PC-9 (cell line): ENCODE measurements around the gene TRIM28. TPM values are rescaled to one million over a fixed set of nuclear protein-coding genes. Genes with fewer than 3 reads are reported as not detected.

Source experiments
- Bru-seq: library from RNA; stranded (reverse); fragments of 400-500 nt; gene quantifications from one replicate; lab custom pipeline; 2021; lab: Mats Ljungman, UMichigan
- BruChase-seq, 2 experiments: library from RNA; stranded (reverse); fragments of 400-500 nt; gene quantifications; one replicate each; lab custom pipeline; 2021; lab: Mats Ljungman, UMichigan
- BruUV-seq: library from RNA; stranded (reverse); fragments of 400-500 nt; replicated peaks from 2 replicates; lab custom pipeline; 2021; lab: Mats Ljungman, UMichigan
- CTCF ChIA-PET: fragments of 300-600 bp; sonication (Branson Sonifier 250); formaldehyde crosslinking; loops from one replicate; lab custom pipeline; 2022; ENCODE audit warnings: antibody characterized with exemption; lab: Charles Lee
- POLR2A ChIA-PET: fragments of 300-600 bp; sonication (Branson Sonifier 250); formaldehyde crosslinking; loops from one replicate; lab custom pipeline; 2022; ENCODE audit warnings: antibody characterized with exemption; ENCODE audit not compliant: unreplicated experiment; lab: Charles Lee
- DNase-seq, 2 experiments: peaks; one replicate each; pipeline versions ENCODE4 v3.0.0 to v3.0.0-alpha.2; 2015 to 2022; ENCODE audit warnings: mixed read lengths in 1 of 2
- H2AFZ ChIP-seq: fragments of 200-600 bp; sonication (generic); 2 replicates; pipeline ENCODE4 v1.8.1; 2017; ENCODE audit warnings: antibody characterized with exemption
- H3F3A ChIP-seq: fragments of 200-600 bp; sonication (generic); 2 replicates; pipeline ENCODE4 v1.8.1; 2017; ENCODE audit warnings: antibody characterized with exemption, mild to moderate bottlenecking, low read depth; ENCODE audit not compliant: insufficient read depth
- H3K27ac ChIP-seq: fragments of 200-600 bp; sonication (generic); 2 replicates; pipeline ENCODE4 v1.6.1; 2016; ENCODE audit warnings: mixed run types
- H3K27me3 ChIP-seq: fragments of 200-600 bp; sonication (generic); 2 replicates; pipeline ENCODE4 v1.6.1; 2016; ENCODE audit warnings: low read depth, mixed run types; ENCODE audit not compliant: insufficient read depth
- H3K36me3 ChIP-seq: fragments of 200-600 bp; sonication (generic); 2 replicates; pipeline ENCODE4 v1.6.1; 2016; ENCODE audit warnings: low read depth, mixed run types
- H3K4me1 ChIP-seq: fragments of 200-600 bp; sonication (generic); replicated peaks from 2 replicates; pipeline ENCODE4 v1.6.1; 2016; ENCODE audit warnings: mixed run types; ENCODE audit not compliant: insufficient read depth
- H3K4me2 ChIP-seq: fragments of 200-600 bp; sonication (generic); 2 replicates; pipeline ENCODE4 v1.6.1; 2017; ENCODE audit warnings: mixed run types
- H3K4me3 ChIP-seq: fragments of 200-600 bp; sonication (generic); 2 replicates; pipeline ENCODE4 v1.6.1; 2016; ENCODE audit warnings: mixed run types
- H3K79me2 ChIP-seq: fragments of 200-600 bp; sonication (generic); 2 replicates; pipeline ENCODE4 v1.6.1; 2017; ENCODE audit warnings: low read depth, mixed run types
- H3K9me2 ChIP-seq: fragments of 200-600 bp; sonication (generic); 2 replicates; pipeline ENCODE4 v1.8.1; 2017; ENCODE audit warnings: mild to moderate bottlenecking; ENCODE audit not compliant: insufficient read depth
- H3K9me3 ChIP-seq: fragments of 200-600 bp; sonication (generic); 2 replicates; pipeline ENCODE4 v1.8.1; 2016; ENCODE audit warnings: low read depth; ENCODE audit not compliant: insufficient read depth
- H4K20me1 ChIP-seq: fragments of 200-600 bp; sonication (generic); 2 replicates; pipeline ENCODE4 v1.8.1; 2017; ENCODE audit not compliant: insufficient read depth
- EZH2 ChIP-seq: fragments of 200-600 bp; sonication (generic); IDR thresholded peaks from 2 replicates; pipeline ENCODE4 v1.8.0; 2017; ENCODE audit warnings: antibody characterized with exemption, low read depth
- intact Hi-C: fragments of 100-400 bp; cut with micrococcal nuclease; formaldehyde crosslinking; loops from one replicate; pipeline ENCODE4 v1.10.0; 2022; ENCODE audit not compliant: unreplicated experiment
- long read RNA-seq: library from polyadenylated mRNA; stranded (forward); transcript quantifications from one replicate; pipeline ENCODE4 v2.0.0, GENCODE V29; 2022
- total RNA-seq: library from RNA; stranded (reverse); gene quantifications from 2 replicates; pipeline ENCODE4 v1.2.3, GENCODE V29; 2021
- TF ChIP-seq, protein P1 (sequence below): fragments of 200-600 bp; sonication (generic); conservative IDR thresholded peaks from 2 replicates; pipeline ENCODE4 v1.6.1; 2017; ENCODE audit warnings: mixed run types, antibody characterized with exemption, mild to moderate bottlenecking, moderate library complexity

TRIM28 gene
- 311 and 322 TPM in 2 replicates for total RNA-seq
- Bru-seq, nascent RNA, result percentile 89 among the genes with signal in this experiment
- BruChase-seq, experiment 1, labeled RNA remaining after a 2-hour chase, result percentile 94 among the genes with signal in this experiment
- percentile 99 among the genes with signal in this experiment for BruChase-seq, experiment 2, labeled RNA remaining after a 6-hour chase
- long read RNA-seq, transcript TRIM28-201 (17 exons, 2,960 nt), result major isoform, 146 of 220 reads
- long read RNA-seq, partial matches to known transcripts, result 46 of 220 reads
- long read RNA-seq, other reads (novel, unspliced or antisense), result 22 of 220 reads

DNA sequence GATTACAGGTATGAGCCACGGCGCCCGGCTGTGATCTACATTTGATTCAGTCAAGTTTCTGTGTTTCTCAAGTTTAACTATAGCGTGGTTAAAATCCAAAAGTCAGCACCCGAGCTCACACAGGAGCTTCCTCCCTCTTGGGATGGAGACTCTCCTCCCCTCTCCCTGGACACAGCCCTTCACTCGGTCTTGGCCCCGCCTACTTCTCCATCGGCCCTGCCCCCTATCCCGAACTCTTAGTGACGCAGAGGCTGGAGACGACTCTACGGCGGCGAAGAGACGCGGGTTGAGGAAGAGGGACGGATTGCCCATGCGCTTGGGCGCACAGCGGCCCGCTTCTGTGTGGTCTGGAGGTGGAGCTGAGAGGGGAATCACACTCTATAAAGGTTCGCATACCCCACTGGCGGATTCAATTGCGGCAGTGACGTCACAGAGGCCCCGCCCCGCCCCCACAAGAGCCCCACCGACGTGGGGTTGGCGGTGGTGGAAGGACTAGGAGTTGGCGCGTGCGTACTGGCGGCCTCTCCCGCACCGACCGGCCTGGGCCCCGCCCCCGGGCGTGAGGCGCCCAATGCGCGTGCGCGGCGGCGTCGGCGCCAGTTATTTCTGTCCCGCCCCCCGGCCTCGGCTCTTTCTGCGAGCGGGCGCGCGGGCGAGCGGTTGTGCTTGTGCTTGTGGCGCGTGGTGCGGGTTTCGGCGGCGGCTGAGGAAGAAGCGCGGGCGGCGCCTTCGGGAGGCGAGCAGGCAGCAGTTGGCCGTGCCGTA is at the start of gene TRIM28:
Gene TRIM28 (plus strand): TSS at position 239 of the 765 bp plus-strand sequence. CDS start 694 bp downstream, outside the sequence.
- ChIA-PET CTCF (no interaction called here), POLR2A (interaction anchor here (0.6 to 0.8 kb wide), 6 partner anchors 11 to 252 kb away, joined by 3 to 23 read pairs (median 3); partner anchors contain the start of genes CHMP2A and ZSCAN22)
- peak within 1 kb of the TSS; percentile 88 for H3K27ac ChIP-seq
- peaks cover 41% of the 10 kb centered on the region for H3K79me2 ChIP-seq
- H3K36me3 ChIP-seq, result peaks cover 5% of the 10 kb centered on the region; the same call in 1 of the 2 replicates
- peak; percentile 90 to 98 for DNase-seq
- BruUV-seq, result TSS peak; percentile 100
- peaks cover 7% of the 10 kb centered on the region; the same call in 1 of the 2 replicates for H3F3A ChIP-seq
- TF ChIP-seq, protein P1, sequence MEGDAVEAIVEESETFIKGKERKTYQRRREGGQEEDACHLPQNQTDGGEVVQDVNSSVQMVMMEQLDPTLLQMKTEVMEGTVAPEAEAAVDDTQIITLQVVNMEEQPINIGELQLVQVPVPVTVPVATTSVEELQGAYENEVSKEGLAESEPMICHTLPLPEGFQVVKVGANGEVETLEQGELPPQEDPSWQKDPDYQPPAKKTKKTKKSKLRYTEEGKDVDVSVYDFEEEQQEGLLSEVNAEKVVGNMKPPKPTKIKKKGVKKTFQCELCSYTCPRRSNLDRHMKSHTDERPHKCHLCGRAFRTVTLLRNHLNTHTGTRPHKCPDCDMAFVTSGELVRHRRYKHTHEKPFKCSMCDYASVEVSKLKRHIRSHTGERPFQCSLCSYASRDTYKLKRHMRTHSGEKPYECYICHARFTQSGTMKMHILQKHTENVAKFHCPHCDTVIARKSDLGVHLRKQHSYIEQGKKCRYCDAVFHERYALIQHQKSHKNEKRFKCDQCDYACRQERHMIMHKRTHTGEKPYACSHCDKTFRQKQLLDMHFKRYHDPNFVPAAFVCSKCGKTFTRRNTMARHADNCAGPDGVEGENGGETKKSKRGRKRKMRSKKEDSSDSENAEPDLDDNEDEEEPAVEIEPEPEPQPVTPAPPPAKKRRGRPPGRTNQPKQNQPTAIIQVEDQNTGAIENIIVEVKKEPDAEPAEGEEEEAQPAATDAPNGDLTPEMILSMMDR, result no peak
- TF ChIP-seq EZH2, result no peak
- H3K27me3 ChIP-seq, result no peaks in the 10 kb centered on the region
- H3K9me3 ChIP-seq, result no peaks in the 10 kb centered on the region
- H3K9me2 ChIP-seq, result no peaks in the 10 kb centered on the region
- peaks cover 29% of the 10 kb centered on the region for H4K20me1 ChIP-seq
- peak within 1 kb of the TSS; percentile 89 for H2AFZ ChIP-seq
- H3K4me2 ChIP-seq, result peak within 1 kb of the TSS; percentile 95
- H3K4me1 ChIP-seq, result peaks cover 10% of the 10 kb centered on the region; the same call in 1 of the 2 replicates
- H3K4me3 ChIP-seq, result peak within 1 kb of the TSS; percentile 76
- intact Hi-C loops, result loop anchor here (1.0 kb wide), 1 partner anchor 361 kb away; the partner anchor contains the start of gene ZNF274

GRCh38 chr19:58497634-58498170 is 46.2 kb upstream of the TRIM28 start:
- no peak overlapping the region for H2AFZ ChIP-seq
- H3K27me3 ChIP-seq, result no peaks in the 10 kb centered on the region
- no peaks in the 10 kb centered on the region for H4K20me1 ChIP-seq
- no peak overlapping the region for H3K4me3 ChIP-seq
- POLR2A ChIA-PET, result no interaction called here
- no peaks in the 10 kb centered on the region for H3K9me2 ChIP-seq
- intact Hi-C loops, result no loop called here
- no peaks in the 10 kb centered on the region for H3F3A ChIP-seq
- CTCF ChIA-PET, result no interaction called here
- H3K79me2 ChIP-seq, result peaks cover 13% of the 10 kb centered on the region; the same call in 1 of the 2 replicates
- no peaks in the 10 kb centered on the region for H3K9me3 ChIP-seq
- H3K27ac ChIP-seq, result no peak overlapping the region
- TF ChIP-seq, protein P1, result no peak
- no peak for TF ChIP-seq EZH2
- no peaks in the 10 kb centered on the region for H3K36me3 ChIP-seq
- no peak for DNase-seq
- H3K4me1 ChIP-seq, result no peaks in the 10 kb centered on the region
- no TSS peak for BruUV-seq
- peak overlapping the region; percentile 93 for H3K4me2 ChIP-seq
